Neural cell (in vitro differentiated cells): ENCODE results near the gene PLEKHM3.

ENCODE experiments used
- CTCF ChIP-seq: fragments of 450-650 bp; IDR thresholded peaks from 2 replicates; pipeline ENCODE4 v1.5.1; 2014; ENCODE audit warnings: antibody characterized with exemption, mild to moderate bottlenecking, moderate library complexity; ENCODE audit not compliant: poor library complexity, severe bottlenecking
- MXI1 ChIP-seq: fragments of 450-650 bp; conservative IDR thresholded peaks from 2 replicates; pipeline ENCODE4 v1.6.1; 2014; ENCODE audit warnings: antibody characterized with exemption, mild to moderate bottlenecking; ENCODE audit not compliant: poor library complexity, severe bottlenecking
- POLR2AphosphoS5 ChIP-seq: IDR thresholded peaks from 2 replicates; pipeline ENCODE4 v1.6.1; 2012
- REST ChIP-seq: IDR thresholded peaks from 2 replicates; pipeline ENCODE4 v1.6.1; 2012; ENCODE audit warnings: borderline replicate concordance

GRCh38 chr2:208039376-208040110 is 14.2 kb upstream of the PLEKHM3 start:
- TF ChIP-seq CTCF (no peak), REST (no peak), MXI1 (no peak), POLR2AphosphoS5 (no peak)
